ENCODE results near the gene GSG1L.

The GSG1L gene

DNA sequence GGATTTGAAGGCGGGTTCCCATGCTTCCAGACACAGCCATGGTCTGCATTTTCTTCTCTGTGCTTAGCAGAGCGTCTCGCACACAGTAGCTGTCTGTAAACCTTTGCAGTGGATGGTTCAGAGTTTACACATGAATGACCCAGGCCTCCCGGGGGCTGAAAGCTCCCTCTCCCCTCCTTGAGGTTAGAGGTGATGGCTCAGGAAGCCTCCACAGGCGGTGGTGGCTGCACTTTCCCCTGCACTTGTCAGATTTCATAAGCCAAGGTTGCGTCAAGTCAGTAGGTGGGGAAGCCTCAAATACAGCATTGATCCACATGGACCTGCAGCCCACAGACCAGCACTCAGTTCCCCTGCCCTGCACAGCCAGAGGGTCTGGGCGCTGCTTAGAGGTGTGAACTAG, 301.7 kb downstream of the GSG1L start:
- TF ChIP-seq, protein P1, sequence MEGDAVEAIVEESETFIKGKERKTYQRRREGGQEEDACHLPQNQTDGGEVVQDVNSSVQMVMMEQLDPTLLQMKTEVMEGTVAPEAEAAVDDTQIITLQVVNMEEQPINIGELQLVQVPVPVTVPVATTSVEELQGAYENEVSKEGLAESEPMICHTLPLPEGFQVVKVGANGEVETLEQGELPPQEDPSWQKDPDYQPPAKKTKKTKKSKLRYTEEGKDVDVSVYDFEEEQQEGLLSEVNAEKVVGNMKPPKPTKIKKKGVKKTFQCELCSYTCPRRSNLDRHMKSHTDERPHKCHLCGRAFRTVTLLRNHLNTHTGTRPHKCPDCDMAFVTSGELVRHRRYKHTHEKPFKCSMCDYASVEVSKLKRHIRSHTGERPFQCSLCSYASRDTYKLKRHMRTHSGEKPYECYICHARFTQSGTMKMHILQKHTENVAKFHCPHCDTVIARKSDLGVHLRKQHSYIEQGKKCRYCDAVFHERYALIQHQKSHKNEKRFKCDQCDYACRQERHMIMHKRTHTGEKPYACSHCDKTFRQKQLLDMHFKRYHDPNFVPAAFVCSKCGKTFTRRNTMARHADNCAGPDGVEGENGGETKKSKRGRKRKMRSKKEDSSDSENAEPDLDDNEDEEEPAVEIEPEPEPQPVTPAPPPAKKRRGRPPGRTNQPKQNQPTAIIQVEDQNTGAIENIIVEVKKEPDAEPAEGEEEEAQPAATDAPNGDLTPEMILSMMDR (conservative IDR thresholded peaks at IDR 0.05; ENCODE audit: low read length), result no peak
- no peak for DNase-seq (ENCODE audit: low read depth)

GRCh38 chr16:27760789-27761176, 302.7 kb downstream of the GSG1L start:
- TF ChIP-seq, protein P1 (conservative IDR thresholded peaks at IDR 0.05; ENCODE audit: low read length), result no peak
- H3K4me3 ChIP-seq (ENCODE audit: low read length), result no peak overlapping the region
- DNase-seq (ENCODE audit: low read depth), result no peak

More for the DNA sequence above, 301.7 kb downstream of the GSG1L start:
- H3K4me3 ChIP-seq (ENCODE audit: low read length), result no peak overlapping the region

DNA sequence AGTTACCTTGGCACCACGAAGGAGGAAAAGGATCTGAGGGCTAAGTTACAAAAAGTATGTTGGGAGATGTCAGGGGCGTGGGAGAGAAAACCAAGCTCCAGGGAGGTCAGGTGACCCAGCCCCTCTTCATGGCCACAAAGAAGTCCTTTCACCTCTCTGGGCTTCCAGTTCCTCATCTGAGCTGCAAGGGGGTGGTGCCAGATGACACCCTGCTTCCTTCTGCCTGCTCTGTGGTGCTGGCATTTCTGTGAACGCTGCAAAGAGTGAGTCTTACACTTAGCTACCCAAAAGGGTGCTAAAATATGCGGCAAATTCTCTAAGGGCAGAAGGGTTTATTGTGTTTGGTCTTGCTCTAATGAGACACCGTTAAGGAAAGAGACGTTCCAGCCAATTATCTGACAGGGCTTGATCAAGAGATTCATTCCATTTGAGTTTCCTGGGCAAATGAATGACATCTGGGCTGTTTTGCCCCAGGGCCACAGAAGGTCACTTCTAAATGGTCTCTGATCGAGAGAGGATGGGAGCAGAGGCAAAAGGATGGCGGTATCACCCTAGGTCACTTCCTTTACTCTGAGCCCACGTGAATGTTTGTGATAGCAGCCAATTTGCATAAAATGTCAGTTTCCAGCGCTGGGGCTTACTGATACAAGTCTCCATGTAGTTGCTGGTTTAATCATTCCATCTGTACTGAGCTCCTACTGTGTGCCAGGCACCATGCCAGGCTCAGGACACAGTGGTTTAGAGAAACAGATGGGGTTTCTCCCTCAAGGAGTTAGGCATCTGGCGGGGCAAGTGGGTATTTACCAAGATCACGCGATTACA, 303.3 kb downstream of the GSG1L start:
- TF ChIP-seq, protein P1 (conservative IDR thresholded peaks at IDR 0.05; ENCODE audit: low read length), result no peak
- H3K4me3 ChIP-seq (ENCODE audit: low read length), result no peak overlapping the region
- no peak for DNase-seq (ENCODE audit: low read depth)

DNA sequence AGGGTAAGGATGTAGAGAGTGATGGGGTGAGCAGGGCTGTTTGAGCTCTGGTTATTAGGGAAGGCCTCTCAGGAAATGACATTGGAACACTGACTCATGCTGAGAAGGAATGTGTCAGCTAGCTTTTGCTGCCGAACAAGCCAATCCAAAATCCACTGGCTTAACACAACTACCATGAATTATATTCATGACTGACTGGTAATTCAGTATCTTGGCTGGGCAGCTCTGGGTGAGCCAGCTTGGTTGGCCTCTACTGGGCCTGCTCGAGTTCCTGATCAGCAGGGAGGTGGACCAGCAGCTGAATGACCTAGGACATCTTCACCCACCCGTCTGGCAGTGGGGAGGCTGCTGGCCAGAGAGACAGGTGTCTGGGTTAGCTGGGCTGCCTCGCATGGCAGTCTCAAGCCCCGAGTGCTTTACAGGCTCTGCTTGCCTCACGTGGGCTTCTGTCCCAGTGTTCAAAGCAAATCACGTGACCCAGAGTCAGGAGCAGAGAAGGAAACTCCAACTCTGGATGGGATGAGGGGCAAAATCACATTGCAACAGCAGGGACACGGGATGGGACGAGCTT, 304.1 kb downstream of the GSG1L start:
- DNase-seq (ENCODE audit: low read depth), result peak; percentile 54
- TF ChIP-seq, protein P1 (conservative IDR thresholded peaks at IDR 0.05; ENCODE audit: low read length), result no peak
- no peak overlapping the region for H3K4me3 ChIP-seq (ENCODE audit: low read length)

GRCh38 chr16:27758544-27758943, 305.0 kb downstream of the GSG1L start:
- H3K4me3 ChIP-seq (ENCODE audit: low read length), result no peak overlapping the region
- no peak for DNase-seq (ENCODE audit: low read depth)
- TF ChIP-seq, protein P1 (conservative IDR thresholded peaks at IDR 0.05; ENCODE audit: low read length), result no peak

GRCh38 chr16:27756206-27756970, 307.1 kb downstream of the GSG1L start:
- TF ChIP-seq, protein P1 (conservative IDR thresholded peaks at IDR 0.05; ENCODE audit: low read length), result no peak
- H3K4me3 ChIP-seq (ENCODE audit: low read length), result no peak overlapping the region
- DNase-seq (ENCODE audit: low read depth), result no peak

Measured in AG10803 (cell line).